Cardiac fibroblast (primary cell): ENCODE measurements around the gene DNASE1L2.

Experiments used
- DNase-seq, 2 donors: peaks; one replicate each; pipeline versions ENCODE4 v3.0.0 to v3.0.0-alpha.2; 2010; ENCODE audit warnings: low read depth in 2 of 2
- H3K4me3 ChIP-seq, 2 donors: replicated peaks in 1 of 2; 1 replicate in 1 of 2; 2 replicates in 1 of 2; pipeline ENCODE4 v1.5.1; 2011; ENCODE audit warnings: low read depth in 2 of 2, low read length in 2 of 2, mild to moderate bottlenecking in 2 of 2, moderate library complexity in 1 of 2
- CTCF ChIP-seq: IDR thresholded peaks from one replicate; pipeline ENCODE4 v1.5.1; 2011; ENCODE audit warnings: low read depth, mild to moderate bottlenecking, low read length, inconsistent platforms

DNASE1L2 gene

GRCh38 chr16:2226245-2226793 is 9.9 kb upstream of the DNASE1L2 start:
- no peak for DNase-seq
- no peak for TF ChIP-seq CTCF
- no peak overlapping the region for H3K4me3 ChIP-seq

- no peak for TF ChIP-seq CTCF
- H3K4me3 ChIP-seq: no peak overlapping the region
- DNase-seq: no peak
Observed at GRCh38 chr16:2226918-2227317, 9.3 kb upstream of the DNASE1L2 start.

- no peak for TF ChIP-seq CTCF
- DNase-seq: no peak
- H3K4me3 ChIP-seq: no peak overlapping the region
Observed at GRCh38 chr16:2228161-2228824, 8.0 kb upstream of the DNASE1L2 start.

DNA sequence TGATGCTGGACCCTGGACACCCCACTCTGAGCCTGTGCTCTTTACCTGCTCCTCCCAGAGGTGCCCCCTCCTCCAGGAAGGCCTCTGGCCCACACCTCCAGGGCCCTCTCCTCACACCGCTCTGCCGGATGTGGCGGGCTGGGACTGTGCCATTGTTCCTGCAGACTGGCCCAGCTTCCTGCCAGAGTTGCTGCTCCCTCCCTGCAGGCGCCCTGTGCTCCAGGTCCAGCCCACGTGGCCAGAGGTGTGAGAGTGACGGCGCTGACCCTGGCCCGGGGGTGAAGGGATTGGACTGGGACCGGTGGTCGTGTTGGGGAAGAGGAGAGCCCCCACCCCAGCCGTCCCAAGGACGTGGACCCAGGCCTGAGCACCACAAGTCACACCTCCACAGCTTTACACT is 7.2 kb upstream of the DNASE1L2 start:
- no peak for DNase-seq
- TF ChIP-seq CTCF: no peak
- no peak overlapping the region for H3K4me3 ChIP-seq

DNA sequence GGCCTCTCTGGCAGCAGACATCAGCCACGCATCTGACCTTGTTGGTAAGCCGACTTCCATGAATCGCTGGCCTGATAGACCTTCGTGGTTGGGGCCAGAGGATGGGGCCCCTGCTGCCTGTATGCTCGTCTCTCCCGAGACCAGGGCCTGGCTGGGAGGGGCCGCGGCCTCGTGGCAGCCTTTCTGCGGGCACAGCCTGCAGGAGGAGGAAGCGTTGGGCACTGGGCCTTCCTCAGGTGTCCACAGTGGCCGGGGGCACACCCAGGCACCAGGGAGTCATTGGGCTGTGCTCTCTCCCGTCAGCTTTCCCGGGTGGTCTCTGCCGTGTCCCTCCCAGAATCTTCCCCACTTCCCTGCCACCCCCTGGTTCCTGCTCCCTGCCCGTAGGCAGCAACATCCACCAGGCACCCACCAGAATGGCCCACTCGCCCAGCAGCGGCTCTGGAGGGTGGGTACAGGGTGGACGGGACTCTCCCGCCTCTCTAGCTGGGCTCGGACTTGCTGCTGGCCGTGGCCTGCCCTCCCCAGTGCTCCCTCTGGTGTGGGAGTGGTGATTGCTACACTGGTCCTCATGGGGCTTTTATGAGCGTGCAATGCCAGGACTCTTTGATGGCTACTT is 6.5 kb upstream of the DNASE1L2 start:
- no peak overlapping the region for H3K4me3 ChIP-seq
- no peak for DNase-seq
- no peak for TF ChIP-seq CTCF

DNA sequence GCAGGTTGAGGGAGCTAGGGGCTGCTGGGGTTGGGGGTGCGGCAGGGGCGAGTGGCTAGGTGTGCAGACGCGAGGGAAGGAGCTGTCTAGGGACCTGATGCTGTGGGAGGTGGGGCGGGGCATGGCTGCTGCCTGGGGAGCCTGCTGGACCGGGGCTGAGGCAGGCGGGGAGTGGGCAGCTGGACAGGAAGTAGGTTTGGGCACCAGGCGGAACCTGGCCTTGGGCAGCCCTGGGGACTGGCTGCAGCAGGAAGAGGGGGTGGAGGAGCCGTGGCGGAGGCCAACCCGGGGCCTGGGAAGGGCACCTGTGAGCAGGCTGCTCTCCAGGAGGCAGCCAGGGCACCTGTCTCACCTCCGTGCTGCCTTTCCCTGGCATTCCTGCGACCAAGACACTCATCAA is 5.9 kb upstream of the DNASE1L2 start:
- no peak for TF ChIP-seq CTCF
- no peak overlapping the region for H3K4me3 ChIP-seq
- DNase-seq: no peak
